ENCODE measurements around the gene TTLL12.

Gene TTLL12

GRCh38 chr22:43216738-43217137, 29.8 kb upstream of the TTLL12 start:
- TF ChIP-seq EZH2phosphoT487 (IDR thresholded peaks at IDR 0.05; ENCODE audit: borderline replicate concordance, low read length), result no peak
- TF ChIP-seq, protein P1, sequence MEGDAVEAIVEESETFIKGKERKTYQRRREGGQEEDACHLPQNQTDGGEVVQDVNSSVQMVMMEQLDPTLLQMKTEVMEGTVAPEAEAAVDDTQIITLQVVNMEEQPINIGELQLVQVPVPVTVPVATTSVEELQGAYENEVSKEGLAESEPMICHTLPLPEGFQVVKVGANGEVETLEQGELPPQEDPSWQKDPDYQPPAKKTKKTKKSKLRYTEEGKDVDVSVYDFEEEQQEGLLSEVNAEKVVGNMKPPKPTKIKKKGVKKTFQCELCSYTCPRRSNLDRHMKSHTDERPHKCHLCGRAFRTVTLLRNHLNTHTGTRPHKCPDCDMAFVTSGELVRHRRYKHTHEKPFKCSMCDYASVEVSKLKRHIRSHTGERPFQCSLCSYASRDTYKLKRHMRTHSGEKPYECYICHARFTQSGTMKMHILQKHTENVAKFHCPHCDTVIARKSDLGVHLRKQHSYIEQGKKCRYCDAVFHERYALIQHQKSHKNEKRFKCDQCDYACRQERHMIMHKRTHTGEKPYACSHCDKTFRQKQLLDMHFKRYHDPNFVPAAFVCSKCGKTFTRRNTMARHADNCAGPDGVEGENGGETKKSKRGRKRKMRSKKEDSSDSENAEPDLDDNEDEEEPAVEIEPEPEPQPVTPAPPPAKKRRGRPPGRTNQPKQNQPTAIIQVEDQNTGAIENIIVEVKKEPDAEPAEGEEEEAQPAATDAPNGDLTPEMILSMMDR (IDR thresholded peaks at IDR 0.05; ENCODE audit: low read depth, low read length, poor library complexity, severe bottlenecking), result no peak

GRCh38 chr22:43213962-43214361, 27.0 kb upstream of the TTLL12 start:
- no peak overlapping the region for H3K4me2 ChIP-seq (ENCODE audit: low read length)
- H3K9me3 ChIP-seq (ENCODE audit: control insufficient read depth, insufficient read depth, low read length), result no peaks in the 10 kb centered on the region
- H3K79me2 ChIP-seq (ENCODE audit: control insufficient read depth, low read length), result no peaks in the 10 kb centered on the region
- no peaks in the 10 kb centered on the region for H3K4me1 ChIP-seq (ENCODE audit: control insufficient read depth, low read length)
- no peak for TF ChIP-seq EZH2phosphoT487 (IDR thresholded peaks at IDR 0.05; ENCODE audit: borderline replicate concordance, low read length)
- TF ChIP-seq, protein P1 (IDR thresholded peaks at IDR 0.05; ENCODE audit: low read depth, low read length, poor library complexity, severe bottlenecking), result no peak
- H3K27me3 ChIP-seq (ENCODE audit: control insufficient read depth, low read length), result no peaks in the 10 kb centered on the region
- no peaks in the 10 kb centered on the region for H3F3A ChIP-seq (ENCODE audit: control insufficient read depth, insufficient read depth)
- H3K36me3 ChIP-seq (ENCODE audit: control insufficient read depth, low read length), result no peaks in the 10 kb centered on the region
- H3K9me2 ChIP-seq (replicated peaks; ENCODE audit: control insufficient read depth, low read length), result no peaks in the 10 kb centered on the region
- H4K20me1 ChIP-seq (ENCODE audit: control insufficient read depth, insufficient read depth, low read depth, low read length), result no peaks in the 10 kb centered on the region
- no peak overlapping the region for H3K27ac ChIP-seq (ENCODE audit: low read depth, low read length)
- H3K4me3 ChIP-seq (ENCODE audit: low read length), result no peak overlapping the region

More at GRCh38 chr22:43216738-43217137, 29.8 kb upstream of the TTLL12 start:
- H3K9me3 ChIP-seq (ENCODE audit: control insufficient read depth, insufficient read depth, low read length), result no peaks in the 10 kb centered on the region
- H3F3A ChIP-seq (ENCODE audit: control insufficient read depth, insufficient read depth), result no peaks in the 10 kb centered on the region
- H3K79me2 ChIP-seq (ENCODE audit: control insufficient read depth, low read length), result no peaks in the 10 kb centered on the region
- no peaks in the 10 kb centered on the region for H4K20me1 ChIP-seq (ENCODE audit: control insufficient read depth, insufficient read depth, low read depth, low read length)
- H3K27me3 ChIP-seq (ENCODE audit: control insufficient read depth, low read length), result no peaks in the 10 kb centered on the region
- no peak overlapping the region for H3K27ac ChIP-seq (ENCODE audit: low read depth, low read length)
- H3K36me3 ChIP-seq (ENCODE audit: control insufficient read depth, low read length), result no peaks in the 10 kb centered on the region
- H3K9me2 ChIP-seq (replicated peaks; ENCODE audit: control insufficient read depth, low read length), result no peaks in the 10 kb centered on the region
- no peaks in the 10 kb centered on the region for H3K4me1 ChIP-seq (ENCODE audit: control insufficient read depth, low read length)
- H3K4me3 ChIP-seq (ENCODE audit: low read length), result no peak overlapping the region
- H3K4me2 ChIP-seq (ENCODE audit: low read length), result no peak overlapping the region

- H3K4me3 ChIP-seq (ENCODE audit: low read length), result no peak overlapping the region
- no peaks in the 10 kb centered on the region for H3K27me3 ChIP-seq (ENCODE audit: control insufficient read depth, low read length)
- no peaks in the 10 kb centered on the region for H3F3A ChIP-seq (ENCODE audit: control insufficient read depth, insufficient read depth)
- TF ChIP-seq EZH2phosphoT487 (IDR thresholded peaks at IDR 0.05; ENCODE audit: borderline replicate concordance, low read length), result no peak
- TF ChIP-seq, protein P1 (IDR thresholded peaks at IDR 0.05; ENCODE audit: low read depth, low read length, poor library complexity, severe bottlenecking), result no peak
- H4K20me1 ChIP-seq (ENCODE audit: control insufficient read depth, insufficient read depth, low read depth, low read length), result no peaks in the 10 kb centered on the region
- H3K9me2 ChIP-seq (replicated peaks; ENCODE audit: control insufficient read depth, low read length), result no peaks in the 10 kb centered on the region
- H3K36me3 ChIP-seq (ENCODE audit: control insufficient read depth, low read length), result no peaks in the 10 kb centered on the region
- H3K79me2 ChIP-seq (ENCODE audit: control insufficient read depth, low read length), result no peaks in the 10 kb centered on the region
- H3K9me3 ChIP-seq (ENCODE audit: control insufficient read depth, insufficient read depth, low read length), result no peaks in the 10 kb centered on the region
- no peak overlapping the region for H3K27ac ChIP-seq (ENCODE audit: low read depth, low read length)
- H3K4me2 ChIP-seq (ENCODE audit: low read length), result no peak overlapping the region
- no peaks in the 10 kb centered on the region for H3K4me1 ChIP-seq (ENCODE audit: control insufficient read depth, low read length)
These were observed 26.1 kb upstream of the TTLL12 start for GRCh38 chr22:43213051-43213450.
